Lung (tissue), 12 donors: ENCODE data around the gene MED14. TPM values are rescaled to one million over a fixed set of nuclear protein-coding genes. Genes with fewer than 3 reads are reported as not detected.
"Not testable (repeated sequence)": the region's sequence is repeated elsewhere in the genome, so short reads cannot be mapped to it uniquely, and the experiment has no call there.

Experiments
- ATAC-seq: fragments of 200-7000 bp; cut with Tn5 transposase; one replicate; pipeline ENCODE4 v1.9.1; 2020; ENCODE audit warnings: moderate number of reproducible peaks; ENCODE audit not compliant: insufficient read depth, low FRiP score
- DNase-seq, 3 donors: peaks; one replicate each; pipeline ENCODE4 v3.0.0-alpha.2; 2013 to 2017
- H3K27ac ChIP-seq, 2 donors: one replicate each; pipeline ENCODE4 v1.5.1; 2013; ENCODE audit warnings: mild to moderate bottlenecking in 2 of 2, moderate library complexity in 2 of 2, control low read depth in 1 of 2, inconsistent platforms in 1 of 2, low read depth in 1 of 2, low read length in 1 of 2
- H3K27me3 ChIP-seq, 3 donors: one replicate each; pipeline ENCODE4 v1.5.1; 2013; ENCODE audit warnings: low read length in 2 of 3; ENCODE audit not compliant: control insufficient read depth in 3 of 3, insufficient read depth in 3 of 3
- H3K36me3 ChIP-seq, 4 donors: one replicate each; pipeline ENCODE4 v1.5.1; 2013; ENCODE audit warnings: low read length in 4 of 4, mild to moderate bottlenecking in 1 of 4, moderate library complexity in 1 of 4; ENCODE audit not compliant: control insufficient read depth in 4 of 4, insufficient read depth in 4 of 4
- H3K4me1 ChIP-seq, 5 donors: one replicate each; pipeline ENCODE4 v1.5.1; 2013; ENCODE audit warnings: low read length in 5 of 5, mild to moderate bottlenecking in 2 of 5, moderate library complexity in 1 of 5; ENCODE audit not compliant: control insufficient read depth in 5 of 5, insufficient read depth in 5 of 5
- H3K4me3 ChIP-seq: one replicate; pipeline ENCODE4 v1.5.1; 2013; ENCODE audit warnings: mild to moderate bottlenecking, control low read depth, moderate library complexity
- H3K9ac ChIP-seq, 2 donors: one replicate each; pipeline ENCODE4 v1.5.1; 2013; ENCODE audit warnings: low read length in 2 of 2, control low read depth in 1 of 2; ENCODE audit not compliant: insufficient read depth in 1 of 2
- H3K9me3 ChIP-seq, 4 donors: one replicate each; pipeline ENCODE4 v1.5.1; 2013; ENCODE audit warnings: low read length in 3 of 4, mild to moderate bottlenecking in 1 of 4, moderate library complexity in 1 of 4; ENCODE audit not compliant: control insufficient read depth in 4 of 4, insufficient read depth in 3 of 4
- WGBS, 2 donors: extraction: QIAGEN DNeasy Blood & Tissue Kit; methylation state at CpG; one replicate each; pipeline ENCODE4 v1.1.7; 2013; 5-methylcytosine and 5-hydroxymethylcytosine counted together
- polyA plus RNA-seq, 2 donors: library from polyadenylated mRNA; stranded (reverse); fragments of 200-250 nt; gene quantifications; one replicate each; pipeline ENCODE4 v1.2.1, GENCODE V29; 2013
- total RNA-seq, 2 donors: library from RNA; depleted of rRNA in 1 of 2; stranded (reverse); fragments of >200 nt in 1 of 2; gene quantifications; one replicate each; pipeline ENCODE4 v1.2.1, GENCODE V29; 2014 to 2021
- TF ChIP-seq, protein P1 (sequence below): IDR thresholded peaks from 2 replicates; pipeline ENCODE4 v1.5.1; 2012; ENCODE audit warnings: mild to moderate bottlenecking; ENCODE audit errors: control extremely low read depth, extremely low read depth
- donor health status: control.
- donor health status: control.
- donor health status: Bipolar disorder and iron deficiency.
- donor health status: healthy.
- donor health status: DM: yes; HTN: yes; CAD: no.

Gene MED14
- total and polyA plus RNA-seq, 4 donors = 9.1 to 41.1 (median 25.6) TPM

- Histone ChIP-seq H3K4me3 (peak overlapping the region; percentile 86), H3K27ac (peak overlapping the region; percentile 82 to 99), H3K27me3 (peaks cover 0 to 46% (median 18%) of the 10 kb centered on the region in 3 donors), H3K9ac (peak overlapping the region; percentile 65 to 95), H3K4me1 (peaks cover 0 to 12% (median 2%) of the 10 kb centered on the region in 5 donors), H3K9me3 (no peaks in the 10 kb centered on the region), H3K36me3 (no peaks in the 10 kb centered on the region)
- no peak for DNase-seq
- 0 to 3% methylated on average over 17 of the region's 17 CpGs for WGBS, 2 donors
- TF ChIP-seq, protein P1, sequence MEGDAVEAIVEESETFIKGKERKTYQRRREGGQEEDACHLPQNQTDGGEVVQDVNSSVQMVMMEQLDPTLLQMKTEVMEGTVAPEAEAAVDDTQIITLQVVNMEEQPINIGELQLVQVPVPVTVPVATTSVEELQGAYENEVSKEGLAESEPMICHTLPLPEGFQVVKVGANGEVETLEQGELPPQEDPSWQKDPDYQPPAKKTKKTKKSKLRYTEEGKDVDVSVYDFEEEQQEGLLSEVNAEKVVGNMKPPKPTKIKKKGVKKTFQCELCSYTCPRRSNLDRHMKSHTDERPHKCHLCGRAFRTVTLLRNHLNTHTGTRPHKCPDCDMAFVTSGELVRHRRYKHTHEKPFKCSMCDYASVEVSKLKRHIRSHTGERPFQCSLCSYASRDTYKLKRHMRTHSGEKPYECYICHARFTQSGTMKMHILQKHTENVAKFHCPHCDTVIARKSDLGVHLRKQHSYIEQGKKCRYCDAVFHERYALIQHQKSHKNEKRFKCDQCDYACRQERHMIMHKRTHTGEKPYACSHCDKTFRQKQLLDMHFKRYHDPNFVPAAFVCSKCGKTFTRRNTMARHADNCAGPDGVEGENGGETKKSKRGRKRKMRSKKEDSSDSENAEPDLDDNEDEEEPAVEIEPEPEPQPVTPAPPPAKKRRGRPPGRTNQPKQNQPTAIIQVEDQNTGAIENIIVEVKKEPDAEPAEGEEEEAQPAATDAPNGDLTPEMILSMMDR = no peak
- no peak for ATAC-seq
Measured at GRCh38 chrX:40736170-40736505, 796 bp upstream of the MED14 start.

DNA sequence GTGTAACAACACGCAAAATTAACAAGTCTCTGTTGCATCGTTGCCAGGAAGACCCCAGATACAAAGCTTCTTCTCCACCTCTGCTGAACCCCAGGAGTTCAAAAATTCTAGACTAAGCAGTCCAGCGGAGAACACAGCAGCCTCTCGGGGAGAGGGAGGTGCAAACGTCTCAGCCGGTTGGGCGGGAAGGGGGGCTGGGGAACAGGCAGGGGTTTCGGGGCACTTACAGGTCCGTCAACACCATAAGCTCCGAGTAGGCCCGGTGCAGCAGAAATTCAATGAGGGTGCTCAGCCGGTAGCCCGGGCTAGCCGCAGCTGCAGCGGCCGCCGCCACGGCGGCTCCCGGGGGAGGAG is 394 bp downstream of the MED14 start:
- peaks cover 2 to 15% (median 6%) of the 10 kb centered on the region in 5 donors for H3K4me1 ChIP-seq
- TF ChIP-seq, protein P1 = no peak
- H3K27me3 ChIP-seq = peaks cover 0 to 50% (median 22%) of the 10 kb centered on the region in 3 donors
- peak; percentile 21 for ATAC-seq
- peak overlapping the region; percentile 28 to 77 for H3K9ac ChIP-seq
- H3K9me3 ChIP-seq = no peaks in the 10 kb centered on the region
- H3K36me3 ChIP-seq = no peaks in the 10 kb centered on the region
- DNase-seq = peak; percentile 48 to 61 (median 54)
- 0 to 1% methylated on average over 7 to 20 of the region's 20 CpGs for WGBS, 2 donors
- peak overlapping the region; percentile 86 for H3K4me3 ChIP-seq
- H3K27ac ChIP-seq = peak overlapping the region; percentile 82 to 99

DNA sequence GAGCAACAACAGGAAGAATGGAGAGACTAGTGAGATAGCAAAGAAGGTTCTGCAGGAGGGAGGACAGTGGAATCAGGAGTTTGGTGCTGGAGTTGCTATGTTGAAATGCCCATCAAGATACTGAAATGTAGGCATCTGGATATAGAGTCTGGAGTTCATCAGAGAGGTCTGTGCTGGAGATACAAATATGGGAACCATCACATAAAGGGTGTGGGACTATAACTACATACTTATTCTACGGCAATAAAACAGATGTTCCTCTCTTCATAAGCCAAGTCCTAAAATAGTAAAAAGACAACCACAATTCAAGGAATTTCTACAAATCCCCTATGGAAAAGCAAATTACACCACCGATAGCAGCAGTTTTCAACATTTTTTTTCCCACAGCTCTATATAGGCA is 1.6 kb downstream of the MED14 start:
- Histone ChIP-seq H3K27ac (no peak overlapping the region), H3K27me3 (peaks cover under 1 to 47% (median 28%) of the 10 kb centered on the region in 3 donors), H3K9me3 (no peaks in the 10 kb centered on the region), H3K4me3 (no peak overlapping the region), H3K9ac (peak overlapping the region; percentile 5 to 32), H3K4me1 (peaks cover 4 to 21% (median 11%) of the 10 kb centered on the region in 5 donors), H3K36me3 (no peaks in the 10 kb centered on the region)
- peak in 1 of 3 donors; percentile 10 for DNase-seq
- ATAC-seq = no peak
- WGBS, 2 donors = 43 to 65% methylated on average over 2 of the region's 2 CpGs
- TF ChIP-seq, protein P1 = no peak

- H3K4me3 ChIP-seq, H3K36me3 ChIP-seq, H3K27ac ChIP-seq, H3K9me3 ChIP-seq, DNase-seq, ATAC-seq, H3K9ac ChIP-seq: not testable (repeated sequence)
- peaks cover 4 to 45% (median 34%) of the 10 kb centered on the region in 3 donors for H3K27me3 ChIP-seq
- WGBS, 2 donors = 93 to 96% methylated on average over 4 to 5 of the region's 5 CpGs
- H3K4me1 ChIP-seq = peaks cover 4 to 21% (median 11%) of the 10 kb centered on the region in 5 donors
Measured at GRCh38 chrX:40732499-40732898, 2.8 kb downstream of the MED14 start.
